ENCODE results near the gene SDK1.

- TF ChIP-seq CTCF (IDR thresholded peaks at IDR 0.05) (no peak), POLR2A (IDR thresholded peaks at IDR 0.05) (no peak)
These were observed 268.6 kb downstream of the SDK1 start for GRCh38 chr7:3569643-3570042.
